ENCODE data around the gene SNX21.
"Not testable (repeated sequence)": the region's sequence is repeated elsewhere in the genome, so short reads cannot be mapped to it uniquely, and the experiment has no call there.

SNX21 gene

GRCh38 chr20:45822857-45823256 lies 10.7 kb upstream of the SNX21 start:
- no peak for TF ChIP-seq CTCF (conservative IDR thresholded peaks at IDR 0.05; ENCODE audit: control insufficient read depth, insufficient read depth, low read depth, low read length)
- DNase-seq (ENCODE audit: low read depth): no peak
- no peak overlapping the region for H3K4me3 ChIP-seq (ENCODE audit: control insufficient read depth, low read depth, low read length)

- TF ChIP-seq CTCF (conservative IDR thresholded peaks at IDR 0.05; ENCODE audit: control insufficient read depth, insufficient read depth, low read depth, low read length): peak; percentile 46
- no peak overlapping the region for H3K4me3 ChIP-seq (ENCODE audit: control insufficient read depth, low read depth, low read length)
- peak; percentile 52 for DNase-seq (ENCODE audit: low read depth)
Measured at GRCh38 chr20:45823949-45824835, 9.4 kb upstream of the SNX21 start.

GRCh38 chr20:45826381-45827019 lies 7.1 kb upstream of the SNX21 start:
- peak; percentile 55 for DNase-seq (ENCODE audit: low read depth)
- TF ChIP-seq CTCF (conservative IDR thresholded peaks at IDR 0.05; ENCODE audit: control insufficient read depth, insufficient read depth, low read depth, low read length): no peak
- H3K4me3 ChIP-seq (ENCODE audit: control insufficient read depth, low read depth, low read length): no peak overlapping the region

GRCh38 chr20:45827030-45827652 lies 6.5 kb upstream of the SNX21 start, which contains the start of gene TNNC2:
Gene TNNC2, minus strand, starts transcription at chr20:45827312. Its CDS starts 64 bp downstream, at chr20:45827248.
- no peak within 1 kb of the TSS for H3K4me3 ChIP-seq (ENCODE audit: control insufficient read depth, low read depth, low read length)
- TF ChIP-seq CTCF (conservative IDR thresholded peaks at IDR 0.05; ENCODE audit: control insufficient read depth, insufficient read depth, low read depth, low read length): no peak
- no peak for DNase-seq (ENCODE audit: low read depth)

- no peak overlapping the region for H3K4me3 ChIP-seq (ENCODE audit: control insufficient read depth, low read depth, low read length)
- DNase-seq (ENCODE audit: low read depth): no peak
- no peak for TF ChIP-seq CTCF (conservative IDR thresholded peaks at IDR 0.05; ENCODE audit: control insufficient read depth, insufficient read depth, low read depth, low read length)
Measured at GRCh38 chr20:45827712-45828111, 5.9 kb upstream of the SNX21 start.

- no peak for TF ChIP-seq CTCF (conservative IDR thresholded peaks at IDR 0.05; ENCODE audit: control insufficient read depth, insufficient read depth, low read depth, low read length)
- H3K4me3 ChIP-seq (ENCODE audit: control insufficient read depth, low read depth, low read length): no peak overlapping the region
- DNase-seq (ENCODE audit: low read depth): no peak
Measured at GRCh38 chr20:45828589-45828988, 5.0 kb upstream of the SNX21 start.

- not testable (repeated sequence) for DNase-seq (ENCODE audit: low read depth); H3K4me3 ChIP-seq (ENCODE audit: control insufficient read depth, low read depth, low read length)
Measured at GRCh38 chr20:45829673-45830106, 3.9 kb upstream of the SNX21 start.

Measured in fibroblast of mammary gland (primary cell).